Testis (tissue), 2 donors: Measurements from ENCODE around the gene RPL7L1.

Experiments used
- CTCF ChIP-seq, 3 experiments: fragments of 450-650 bp in 2 of 3; fragments of 200-600 bp in 1 of 3; sonication (generic) in 1 of 3; IDR thresholded peaks; one replicate each; pipeline ENCODE4 v1.5.1; 2016 to 2019; ENCODE audit warnings: antibody characterized with exemption in 3 of 3, mild to moderate bottlenecking in 2 of 3, moderate library complexity in 1 of 3
- POLR2A ChIP-seq: fragments of 450-650 bp; IDR thresholded peaks from one replicate; pipeline ENCODE4 v1.6.1; 2017; ENCODE audit warnings: antibody characterized with exemption, mild to moderate bottlenecking, moderate library complexity

GRCh38 chr6:42935322-42935721, 55.9 kb downstream of the RPL7L1 start:
- no peak for TF ChIP-seq CTCF (IDR thresholded peaks at IDR 0.05)
- no peak for TF ChIP-seq POLR2A
